ENCODE data around the gene POU6F1. TPM values are rescaled to one million over a fixed set of nuclear protein-coding genes. Genes with fewer than 3 reads are reported as not detected.
A peak's percentile ranks its signal among the peaks of the same experiment; 100 is the strongest.
"Not testable (repeated sequence)": the region's sequence is repeated elsewhere in the genome, so short reads cannot be mapped to it uniquely, and the experiment has no call there.

The POU6F1 gene
- polyA plus RNA-seq, 4 donors: 7.8 to 11.1 (median 9.1) TPM

DNA sequence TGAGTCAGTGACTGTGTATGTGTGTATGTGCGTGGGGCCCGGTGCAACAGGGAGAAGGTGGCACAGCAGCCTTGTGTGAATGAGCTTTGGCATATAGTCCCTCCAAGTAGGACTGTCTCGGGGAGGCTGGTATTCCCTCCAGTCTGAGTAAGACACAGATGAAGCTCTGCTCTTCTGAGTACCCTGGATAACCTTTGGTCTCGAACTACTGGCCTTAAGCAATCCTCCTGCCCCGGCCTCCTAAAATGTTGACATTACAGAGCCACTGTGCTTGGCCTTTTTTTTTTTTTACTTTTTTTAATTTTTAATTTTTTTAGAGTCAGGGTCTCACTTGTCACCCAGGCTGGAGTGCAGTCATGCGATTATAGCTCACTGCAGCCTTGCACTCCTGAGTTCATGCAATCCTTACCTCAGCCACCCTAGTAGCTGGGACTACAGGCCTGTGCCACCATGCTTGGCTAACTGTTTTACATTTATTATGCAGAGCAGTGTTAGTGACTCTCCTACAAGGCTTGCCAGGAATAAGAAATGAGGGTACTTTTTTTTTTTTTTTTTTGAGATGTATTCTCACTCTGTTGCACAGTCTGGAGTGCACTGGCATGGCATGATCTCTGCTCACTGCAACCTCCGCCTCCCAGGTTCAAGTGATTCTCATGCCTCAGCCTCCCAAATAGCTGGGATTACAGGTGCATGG lies 11.4 kb upstream of the POU6F1 start:
- no peak for DNase-seq (ENCODE audit: low read depth in 4 of 4, low spot score in 3 of 4)

GRCh38 chr12:51227962-51228361 lies 10.1 kb upstream of the POU6F1 start:
- DNase-seq (ENCODE audit: low read depth in 4 of 4, low spot score in 3 of 4): no peak

GRCh38 chr12:51227112-51227511 lies 9.2 kb upstream of the POU6F1 start:
- not testable (repeated sequence) for DNase-seq (ENCODE audit: low read depth in 4 of 4, low spot score in 3 of 4)

- DNase-seq (ENCODE audit: low read depth in 4 of 4, low spot score in 3 of 4): no peak
Measured at GRCh38 chr12:51225771-51226170, 7.9 kb upstream of the POU6F1 start.

DNA sequence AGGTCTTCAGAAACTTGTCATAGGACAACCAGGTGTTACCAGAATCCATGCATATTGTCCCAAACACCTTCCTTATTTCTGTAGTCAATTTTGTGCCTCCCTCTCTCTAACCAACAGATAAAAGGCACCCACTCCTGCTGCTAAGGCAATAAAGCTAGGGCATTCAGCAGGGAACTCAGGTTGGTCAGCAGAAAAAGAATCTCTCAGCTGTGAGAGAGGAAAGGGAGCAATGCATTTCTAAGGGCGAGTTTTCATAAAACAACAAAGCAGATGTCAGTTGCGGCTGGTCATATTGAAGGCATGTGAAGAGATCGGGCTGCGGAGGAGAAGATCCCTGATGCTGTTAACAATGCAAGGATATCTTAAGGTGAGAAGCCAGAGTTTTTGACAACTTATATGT lies 7.4 kb upstream of the POU6F1 start:
- no peak for DNase-seq (ENCODE audit: low read depth in 4 of 4, low spot score in 3 of 4)

- no peak for DNase-seq (ENCODE audit: low read depth in 4 of 4, low spot score in 3 of 4)
Measured at GRCh38 chr12:51224625-51225024, 6.8 kb upstream of the POU6F1 start.

DNA sequence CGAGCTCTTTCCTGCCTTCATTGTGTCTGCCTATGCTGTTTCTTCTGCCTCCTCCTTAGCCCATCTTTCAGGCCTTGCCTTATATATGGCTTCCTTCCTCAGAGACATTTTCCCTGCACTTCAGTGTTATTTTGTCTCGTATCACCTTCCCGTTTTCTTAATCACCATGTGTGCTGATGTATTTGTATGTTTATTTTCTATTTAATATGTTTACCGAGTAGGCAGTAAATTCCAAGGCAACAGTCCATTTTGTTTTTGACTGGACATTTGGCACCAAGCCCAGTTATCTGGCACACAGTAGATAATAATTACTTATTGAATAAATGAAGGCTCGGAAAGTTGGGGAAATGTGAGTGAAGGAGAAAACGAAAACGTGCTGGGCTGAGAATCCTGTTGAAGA lies 4.6 kb upstream of the POU6F1 start:
- no peak for DNase-seq (ENCODE audit: low read depth in 4 of 4, low spot score in 3 of 4)

DNA sequence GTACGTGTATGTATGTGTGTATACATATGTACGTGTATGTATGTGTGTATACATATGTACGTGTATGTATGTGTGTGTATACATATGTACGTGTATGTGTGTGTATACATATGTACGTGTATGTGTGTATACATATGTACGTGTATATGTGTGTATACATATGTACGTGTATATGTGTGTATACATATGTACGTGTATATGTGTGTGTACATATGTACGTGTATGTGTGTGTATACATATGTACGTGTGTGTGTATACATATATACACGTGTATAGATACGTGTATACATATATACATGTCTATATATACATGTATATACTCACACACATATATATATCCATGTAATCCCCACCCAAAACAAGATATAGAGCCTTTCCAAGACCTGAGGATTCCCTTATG lies 2.0 kb upstream of the POU6F1 start:
- not testable (repeated sequence) for DNase-seq (ENCODE audit: low read depth in 4 of 4, low spot score in 3 of 4)

GRCh38 chr12:51219322-51219721 lies 1.5 kb upstream of the POU6F1 start:
- no peak for DNase-seq (ENCODE audit: low read depth in 4 of 4, low spot score in 3 of 4)

DNA sequence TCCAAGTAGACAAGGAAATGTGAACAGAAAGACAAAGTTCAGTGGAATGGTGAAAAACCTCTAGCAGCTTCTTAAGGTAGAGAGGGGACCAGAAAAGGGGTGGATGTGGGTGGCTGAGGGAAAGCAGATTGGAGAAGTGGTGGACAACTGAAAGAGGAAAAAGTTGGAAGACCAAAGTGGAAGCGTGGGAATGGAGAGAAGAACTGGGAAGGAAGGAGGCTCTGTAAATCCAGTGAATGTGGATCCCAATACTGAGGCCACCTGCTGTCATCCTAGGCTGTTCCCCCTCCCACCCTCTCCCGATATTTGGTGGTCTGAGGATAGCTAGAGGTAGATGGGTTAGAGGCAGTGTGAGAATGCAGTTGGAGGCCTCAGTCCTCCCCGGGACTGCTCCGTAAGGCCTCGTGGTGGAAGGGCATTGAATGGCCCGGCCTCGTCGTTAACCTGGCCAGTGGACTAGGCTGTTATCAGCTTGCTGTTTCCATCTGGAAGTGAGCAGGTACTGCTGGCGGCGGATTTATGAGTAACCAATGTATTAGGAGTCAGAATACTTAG lies 822 bp upstream of the POU6F1 start:
- no peak for DNase-seq (ENCODE audit: low read depth in 4 of 4, low spot score in 3 of 4)

DNA sequence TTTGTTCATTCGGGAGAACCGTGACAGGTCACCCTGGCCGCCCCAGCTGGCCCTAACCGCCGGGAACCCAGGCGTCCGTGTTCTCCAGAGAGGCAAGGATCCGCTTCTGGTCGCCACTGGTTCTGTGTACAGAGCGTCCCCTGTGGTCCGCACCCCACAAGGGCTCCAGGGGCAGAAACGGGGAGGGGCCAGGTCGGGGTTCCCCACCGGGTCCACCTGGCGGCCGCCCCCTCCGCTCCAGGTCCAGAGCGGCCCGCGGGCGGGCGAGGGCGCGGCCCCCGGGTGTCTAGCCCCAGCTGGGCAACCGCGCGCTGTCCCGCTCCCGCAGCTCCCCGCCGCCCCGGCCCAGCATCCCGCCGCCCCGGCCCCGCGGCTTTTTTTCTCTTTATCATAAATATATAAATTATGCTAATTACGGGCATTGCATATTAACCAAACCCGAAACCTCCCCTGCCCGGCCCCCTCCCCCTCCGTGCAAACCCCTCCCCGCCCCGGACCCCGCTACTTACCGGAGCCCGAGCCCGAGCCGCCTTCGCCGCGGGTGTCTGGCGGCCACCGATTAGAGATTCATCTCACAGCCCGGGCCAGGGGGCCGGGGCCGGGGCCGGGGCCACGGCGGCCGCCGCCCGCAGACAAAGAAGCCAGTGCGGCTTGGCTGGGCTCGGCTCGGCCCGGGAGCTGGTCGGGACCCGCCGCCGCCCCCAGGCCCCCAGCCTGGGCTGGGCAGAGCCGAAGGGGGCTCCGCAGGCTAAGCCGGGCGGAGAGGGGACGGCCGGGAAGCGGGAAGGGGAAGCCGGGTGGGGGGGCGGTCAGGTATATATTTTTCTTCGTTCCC lies 512 bp downstream of the POU6F1 start:
- DNase-seq (ENCODE audit: low read depth in 4 of 4, low spot score in 3 of 4): peak in 2 of 4 donors; percentile 28 to 36

DNA sequence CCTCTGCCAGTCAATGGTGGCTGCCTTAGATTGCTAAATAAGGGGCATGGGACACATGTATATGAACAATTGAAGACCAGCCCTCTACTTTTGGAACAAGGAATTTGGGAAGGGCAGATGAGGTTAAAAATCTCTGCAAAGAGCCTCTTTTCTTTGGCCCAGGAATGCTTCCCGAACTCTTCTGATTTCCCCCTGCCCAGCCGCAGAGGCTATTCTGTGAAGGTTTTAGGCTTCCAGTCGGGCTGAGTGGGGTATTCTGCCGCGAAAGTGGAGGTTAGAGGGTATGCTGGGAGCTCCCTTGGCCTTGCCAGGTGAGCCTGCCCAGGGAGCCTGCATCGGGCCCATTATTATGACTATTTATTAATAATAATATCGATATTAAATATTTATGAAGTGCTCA lies 1.2 kb downstream of the POU6F1 start:
- DNase-seq (ENCODE audit: low read depth in 4 of 4, low spot score in 3 of 4): no peak

DNA sequence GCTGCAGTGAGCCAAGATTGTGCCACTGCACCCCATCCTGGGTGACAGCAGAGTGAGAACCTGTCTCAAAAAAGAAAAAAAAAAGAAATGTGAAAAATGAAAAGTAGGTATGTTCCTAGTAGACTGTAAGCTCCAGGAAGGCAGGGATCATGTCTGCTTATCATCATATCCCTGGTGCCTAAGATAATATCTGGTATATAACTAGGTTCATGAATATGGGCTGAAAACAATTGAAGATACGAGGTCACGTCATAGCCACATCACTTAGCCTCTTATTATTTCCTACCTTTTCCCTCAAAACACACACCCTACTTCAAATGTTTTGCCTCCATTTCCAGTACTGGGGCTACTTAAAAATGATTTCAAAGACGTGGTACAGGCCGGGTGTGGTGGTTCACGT lies 3.0 kb downstream of the POU6F1 start:
- DNase-seq (ENCODE audit: low read depth in 4 of 4, low spot score in 3 of 4): no peak

DNA sequence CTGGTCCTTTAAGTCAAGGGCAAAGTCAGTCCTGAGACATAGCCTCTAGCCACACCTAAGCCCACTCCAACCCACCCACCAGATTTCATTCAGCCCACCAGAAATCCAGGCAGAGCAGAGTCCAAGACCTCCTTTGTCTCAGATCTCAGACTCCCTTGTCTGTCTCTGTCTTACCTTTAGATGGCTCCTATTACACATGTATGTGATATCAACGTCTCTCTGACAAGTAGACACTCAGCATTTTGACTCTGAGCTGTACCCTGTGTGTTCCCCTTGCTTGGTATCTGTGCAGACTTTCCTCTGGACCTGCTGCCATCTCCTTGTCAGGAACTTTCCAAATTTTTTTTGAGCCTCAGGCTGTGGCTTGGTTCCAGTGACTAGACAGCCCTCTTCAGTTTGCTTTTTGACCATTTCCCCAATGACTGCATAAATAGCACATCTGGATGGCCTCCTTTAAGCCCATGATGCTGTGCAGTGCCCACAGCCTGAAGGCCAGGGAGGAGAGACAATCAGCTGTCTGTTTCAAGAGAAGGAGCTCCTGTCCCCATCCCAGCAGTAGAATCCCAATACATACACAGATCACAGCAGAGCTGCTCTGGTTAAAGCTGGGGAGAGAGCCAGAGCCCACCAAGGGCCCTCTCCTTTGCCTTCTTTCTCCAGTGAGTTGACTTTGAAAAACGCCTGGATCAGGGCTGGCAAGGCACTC lies 7.0 kb downstream of the POU6F1 start:
- DNase-seq (ENCODE audit: low read depth in 4 of 4, low spot score in 3 of 4): no peak

DNA sequence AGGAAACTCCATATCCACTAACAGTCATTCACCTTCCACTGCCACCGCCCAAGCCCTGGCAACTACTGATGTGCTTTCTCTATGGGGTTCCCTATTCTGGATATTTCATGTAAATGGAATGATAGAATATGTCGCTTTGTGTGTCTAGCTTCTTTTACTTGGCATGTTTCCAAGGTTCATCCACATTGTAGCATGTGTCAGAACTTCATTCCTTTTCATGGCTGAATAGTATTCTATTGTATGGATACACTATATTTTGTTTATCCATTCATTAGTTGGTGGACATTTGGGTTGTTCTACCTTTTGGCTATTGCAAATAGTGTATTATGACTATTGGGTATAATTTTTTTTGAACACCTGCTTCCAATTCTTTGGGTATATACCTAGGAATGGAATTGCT lies 8.6 kb downstream of the POU6F1 start:
- DNase-seq (ENCODE audit: low read depth in 4 of 4, low spot score in 3 of 4): no peak

DNA sequence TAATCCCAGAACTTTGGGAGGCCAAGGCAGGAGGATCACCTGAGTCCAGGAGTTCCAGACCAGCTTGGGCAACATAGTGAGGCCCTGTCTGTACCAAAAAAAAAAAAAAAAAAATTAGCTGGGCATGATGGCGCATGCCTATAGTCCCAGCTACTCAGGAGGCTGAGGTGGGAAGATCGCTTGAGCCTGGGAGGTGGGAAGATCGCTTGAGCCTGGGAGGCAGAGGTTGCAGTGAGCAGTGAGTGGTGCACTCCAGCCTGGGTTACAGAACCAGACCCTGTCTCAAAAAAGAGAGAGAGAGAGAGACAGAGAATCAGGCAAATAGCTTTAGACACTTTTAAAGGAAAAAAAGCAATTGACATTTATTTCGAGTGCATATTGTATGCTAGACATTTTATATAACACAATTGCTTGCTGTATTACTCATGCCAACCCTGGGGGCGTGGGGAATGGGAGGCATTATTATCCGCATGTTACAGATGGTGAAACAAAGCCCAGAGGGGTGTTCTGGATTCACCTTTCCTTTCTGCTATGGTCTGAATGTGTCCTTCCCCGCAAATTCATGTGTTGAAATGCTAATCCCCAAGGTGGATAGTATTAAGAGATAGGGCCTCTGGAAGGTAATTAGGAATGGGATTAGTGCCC lies 9.7 kb downstream of the POU6F1 start:
- no peak for DNase-seq (ENCODE audit: low read depth in 4 of 4, low spot score in 3 of 4)

GRCh38 chr12:51205350-51205749 lies 12.5 kb downstream of the POU6F1 start:
- no peak for DNase-seq (ENCODE audit: low read depth in 4 of 4, low spot score in 3 of 4)

DNA sequence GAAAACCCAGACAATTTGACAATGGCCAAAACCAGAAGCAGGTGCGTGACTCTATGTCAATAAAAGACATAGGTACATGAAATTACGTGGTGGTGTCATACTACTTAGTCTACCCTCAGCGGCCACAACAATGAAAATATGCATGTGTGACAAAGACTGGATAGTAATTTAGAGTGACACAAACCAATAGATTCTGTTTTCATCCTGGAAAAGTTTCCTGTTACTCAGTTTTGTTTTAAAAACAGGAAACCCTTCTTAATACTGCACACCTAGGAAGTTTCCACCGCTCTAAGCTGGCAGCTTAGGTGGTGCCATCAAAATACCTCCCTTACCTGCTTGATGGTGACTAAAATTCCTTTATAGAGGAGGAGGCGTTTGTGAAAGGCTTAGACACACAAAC lies 15.1 kb downstream of the POU6F1 start:
- no peak for DNase-seq (ENCODE audit: low read depth in 4 of 4, low spot score in 3 of 4)

DNA sequence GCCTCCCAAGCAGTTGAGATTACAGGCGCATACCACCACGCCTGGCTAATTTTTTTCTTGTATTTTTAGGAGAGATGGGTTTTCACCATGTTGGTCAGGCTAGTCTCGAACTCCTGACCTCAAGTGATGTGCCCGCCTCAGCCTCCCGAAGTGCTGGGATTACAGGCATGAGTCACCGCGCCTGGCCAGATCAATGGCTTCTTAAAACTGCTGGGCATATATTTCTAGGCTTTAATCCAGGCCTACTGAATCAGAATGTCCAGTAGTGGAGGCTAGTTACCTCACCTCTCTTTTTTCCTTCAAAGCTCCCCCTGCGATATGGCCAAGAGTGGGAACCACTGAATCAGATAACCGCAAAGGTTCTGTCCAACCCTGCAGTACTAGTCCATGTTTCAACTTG lies 17.1 kb downstream of the POU6F1 start:
- no peak for DNase-seq (ENCODE audit: low read depth in 4 of 4, low spot score in 3 of 4)

DNA sequence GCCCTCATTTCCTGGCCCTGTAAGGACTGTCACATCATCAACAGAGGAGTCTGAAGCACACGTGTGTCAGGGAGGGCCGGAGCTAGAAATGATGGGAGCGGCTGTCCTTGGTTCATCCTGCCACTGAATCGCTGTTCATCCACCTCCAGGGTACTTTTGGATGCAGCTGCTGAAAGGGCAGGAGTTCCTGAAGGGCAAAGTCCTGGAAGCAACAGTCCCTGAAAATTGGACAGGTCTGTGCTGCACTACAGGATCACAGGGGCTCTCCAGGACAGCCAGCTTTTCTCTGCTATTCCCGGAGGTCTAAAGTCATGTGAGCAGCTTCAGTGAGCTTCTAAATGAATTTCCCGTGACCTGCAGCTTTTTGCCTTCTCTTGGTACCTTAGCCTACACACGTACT lies 17.7 kb downstream of the POU6F1 start:
- no peak for DNase-seq (ENCODE audit: low read depth in 4 of 4, low spot score in 3 of 4)
